SHP77 (cell line): ENCODE measurements around the gene ELAVL1.
A peak's percentile ranks its signal among the peaks of the same experiment; 100 is the strongest.

Experiments
- DNase-seq, 2 experiments: peaks; one replicate each; lab custom pipeline; 2025; lab: John Stamatoyannopoulos, UW

The ELAVL1 gene

DNA sequence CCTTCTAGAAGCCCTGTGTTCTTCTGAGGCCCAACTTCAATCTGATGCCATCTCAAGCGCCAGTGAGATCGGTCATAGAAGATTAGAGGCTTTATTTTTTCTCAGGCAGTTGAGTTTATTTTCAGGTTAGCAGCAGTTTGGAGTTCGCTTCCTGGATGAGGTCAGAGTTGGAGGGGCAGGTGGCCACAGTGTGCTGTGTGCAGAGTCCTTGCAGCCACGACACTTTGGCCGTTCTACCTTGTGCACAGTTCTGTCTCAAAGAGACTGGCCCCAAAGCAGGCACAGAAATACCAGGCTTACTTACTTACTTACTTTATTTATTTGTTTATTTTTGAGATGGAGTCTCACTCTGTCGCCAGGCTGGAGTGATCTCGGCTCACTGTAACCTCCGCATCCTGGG lies 15.9 kb upstream of the ELAVL1 start:
- no peak for DNase-seq

DNA sequence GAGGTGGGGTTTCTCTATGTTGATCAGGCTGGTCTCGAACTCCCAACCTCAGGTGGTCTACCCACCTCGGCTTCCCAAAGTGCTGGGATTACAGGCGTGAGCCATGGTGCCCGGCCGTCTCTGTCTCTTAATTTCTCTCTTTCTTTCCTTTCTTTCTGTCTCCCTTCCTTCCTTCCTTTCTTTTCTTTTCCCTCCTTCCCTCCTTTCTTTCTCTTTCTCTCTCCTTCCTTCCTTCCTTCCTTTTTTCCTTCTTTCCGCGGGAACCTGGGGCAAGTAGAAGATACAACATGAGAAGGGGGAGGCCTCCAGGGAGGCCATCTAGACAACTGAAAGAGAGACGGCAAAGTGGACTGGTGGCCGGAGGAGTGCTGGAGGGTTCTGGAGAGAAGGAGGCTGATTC lies 15.2 kb upstream of the ELAVL1 start:
- DNase-seq: no peak

DNA sequence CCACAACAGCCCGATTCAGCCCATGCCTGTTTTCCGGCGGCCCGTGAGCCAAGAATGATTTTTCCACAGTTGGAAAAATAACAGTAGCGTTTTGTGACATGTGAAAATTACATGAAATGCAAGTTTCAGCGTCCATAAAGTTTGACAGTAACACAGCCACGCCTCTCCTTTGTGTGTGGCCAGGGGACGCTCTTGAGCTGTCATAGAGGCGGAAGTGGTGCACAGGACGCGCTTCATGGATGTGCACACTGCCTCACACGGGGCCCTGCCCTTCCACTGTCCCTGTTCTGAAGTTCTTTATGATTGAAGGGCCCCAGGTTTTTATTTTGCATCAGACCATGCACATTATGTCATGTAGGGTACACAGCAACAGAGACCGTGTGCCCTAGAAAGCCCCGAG lies 12.4 kb upstream of the ELAVL1 start:
- DNase-seq: peak; percentile 37 to 54

DNA sequence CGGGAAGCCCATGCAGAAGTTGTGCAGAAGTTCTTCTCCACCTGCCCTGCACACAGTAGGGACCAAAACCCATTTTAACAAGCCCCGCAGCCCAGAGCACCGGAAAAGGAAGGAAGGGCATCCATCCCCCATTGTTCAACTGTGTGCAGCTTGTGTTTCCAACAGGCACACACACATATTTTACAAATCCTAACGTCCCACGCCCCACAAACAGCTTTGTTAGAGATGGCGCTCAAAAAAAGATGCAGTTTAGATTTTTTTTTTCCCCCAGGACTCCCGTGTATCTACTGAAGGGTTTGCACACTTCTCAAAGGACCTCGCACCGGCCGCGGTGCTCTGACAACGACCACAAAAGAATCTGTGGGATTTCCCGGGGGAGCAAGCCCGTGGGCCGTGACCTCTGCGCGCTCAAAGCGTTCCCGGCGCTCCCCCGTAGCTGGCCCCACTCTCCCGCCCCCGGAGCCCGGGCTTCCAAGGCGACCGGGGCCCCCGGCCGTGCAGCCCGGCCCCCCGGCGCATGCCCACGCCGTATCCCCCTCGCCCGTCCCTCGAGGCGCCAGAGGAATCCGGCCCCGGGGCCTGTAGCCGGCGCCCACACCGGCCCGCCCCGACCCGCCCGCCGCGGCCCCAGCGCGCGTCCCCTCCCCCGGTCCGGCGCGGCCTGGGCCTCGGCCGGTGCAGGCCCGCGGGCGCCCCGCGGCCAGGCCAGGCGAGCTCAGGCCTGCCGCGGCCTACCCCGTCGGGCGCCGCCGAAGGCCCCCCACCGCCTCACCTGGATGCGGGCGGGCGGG lies 523 bp downstream of the ELAVL1 start:
- no peak for DNase-seq

DNA sequence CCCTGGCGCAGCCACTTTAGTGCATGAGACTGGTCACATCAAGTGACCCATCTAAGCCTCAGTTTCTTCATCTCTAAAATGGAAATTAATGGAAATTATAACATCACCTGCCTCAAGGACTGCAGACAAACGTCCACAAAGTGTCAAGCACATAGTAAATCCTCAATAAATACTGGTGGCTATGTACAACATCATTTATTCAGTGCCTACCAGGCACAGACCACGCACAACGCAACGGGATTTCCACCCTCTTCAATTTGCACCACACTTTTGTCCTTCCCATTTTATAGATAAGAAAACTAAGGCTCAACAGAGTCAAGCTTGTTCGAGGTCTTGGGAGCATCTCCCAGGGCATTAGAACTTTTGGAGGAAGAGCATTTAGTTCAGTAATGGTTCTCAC lies 1.4 kb downstream of the ELAVL1 start:
- DNase-seq: no peak

DNA sequence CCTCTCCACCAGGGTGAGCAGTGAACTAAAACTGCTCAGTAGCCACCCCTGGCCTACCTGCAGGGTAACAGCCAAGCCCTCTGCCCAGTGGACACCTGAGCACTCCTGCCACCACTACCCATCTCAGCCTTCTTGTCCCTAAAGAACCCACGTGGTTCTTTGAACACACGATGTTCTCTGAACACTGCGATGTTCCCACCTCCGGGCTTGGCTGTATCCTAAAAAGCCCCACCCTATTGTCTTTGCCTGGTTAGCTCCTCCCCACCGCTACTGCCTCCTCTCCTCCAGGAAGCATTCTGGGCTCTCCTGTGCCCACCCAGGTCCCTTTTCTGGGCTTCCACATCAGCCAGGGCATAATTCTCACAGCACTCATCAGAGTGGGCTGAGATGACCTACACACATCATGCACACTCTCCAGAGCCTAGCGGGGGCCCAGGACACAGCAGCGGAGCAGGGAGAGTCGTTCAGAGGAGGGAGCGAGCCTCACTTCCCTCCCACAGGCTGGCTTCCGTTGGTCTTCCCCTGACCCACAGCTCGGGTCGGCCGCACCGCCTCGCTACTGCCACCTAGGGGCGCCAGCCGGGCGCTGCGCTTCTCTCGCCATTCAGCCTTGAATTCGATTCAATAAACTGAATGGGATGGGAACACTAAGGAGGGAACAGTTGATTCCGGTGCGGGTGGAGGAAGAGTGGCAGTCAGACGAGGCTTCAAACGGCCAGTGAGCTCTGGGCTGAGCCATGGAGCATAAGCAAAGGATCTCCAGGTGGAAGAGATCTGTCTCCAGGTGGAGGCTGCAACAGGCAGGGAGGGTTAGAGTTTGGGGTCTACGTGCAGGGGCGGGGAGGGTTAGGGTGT lies 3.2 kb downstream of the ELAVL1 start:
- peak; percentile 48 to 74 for DNase-seq

DNA sequence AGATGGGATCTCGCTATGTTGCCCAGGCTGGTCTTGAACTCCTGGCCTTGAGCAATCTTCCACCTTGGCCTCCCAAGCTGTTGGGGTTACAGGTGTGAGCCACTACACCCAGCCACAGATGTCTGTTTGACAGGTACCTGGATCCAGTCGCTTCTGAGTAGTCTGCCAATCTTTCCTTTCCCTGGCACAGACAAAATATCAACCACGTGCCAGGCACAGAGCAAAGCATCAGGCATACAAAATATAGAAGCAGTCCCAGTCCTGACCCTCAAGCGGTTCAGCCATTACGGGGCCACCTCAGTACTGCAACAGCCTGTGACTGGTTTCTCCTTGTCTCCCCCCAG lies 3.8 kb downstream of the ELAVL1 start:
- no peak for DNase-seq

DNA sequence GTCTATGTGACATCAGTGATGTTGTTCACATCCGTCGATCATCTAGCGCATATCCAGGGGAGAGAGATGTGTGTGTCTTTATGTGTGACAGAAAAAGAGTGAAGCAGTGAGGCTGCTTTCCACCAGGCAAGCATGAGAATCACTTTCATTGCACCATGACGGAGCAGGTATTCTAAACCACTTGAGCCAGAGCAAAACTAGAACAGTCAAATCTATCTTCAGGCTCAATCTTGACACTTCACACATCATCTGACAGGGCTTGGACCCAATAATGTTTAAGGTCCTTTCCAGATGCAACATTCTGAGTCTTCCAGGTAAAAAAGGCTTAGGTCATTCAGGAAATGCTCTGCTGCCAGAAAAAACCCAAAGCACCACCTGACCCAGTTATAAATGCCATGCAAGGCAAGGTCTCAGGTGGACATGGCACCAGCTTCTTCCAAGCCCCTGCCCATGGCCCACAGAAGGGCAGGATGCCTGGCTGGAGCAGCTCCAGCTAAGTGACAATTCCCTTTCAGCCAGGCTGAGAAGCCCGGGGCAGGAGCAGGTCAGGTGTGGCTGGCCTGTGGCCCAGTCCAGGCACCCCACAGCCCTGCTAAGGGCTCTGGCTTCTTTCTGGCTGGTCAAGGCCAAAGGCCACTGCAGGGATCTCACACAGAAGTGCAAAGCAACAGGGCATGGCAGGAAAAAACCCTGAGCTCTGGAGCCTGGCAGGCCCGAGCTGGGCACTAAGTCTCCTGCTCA lies 5.0 kb downstream of the ELAVL1 start:
- DNase-seq: no peak

DNA sequence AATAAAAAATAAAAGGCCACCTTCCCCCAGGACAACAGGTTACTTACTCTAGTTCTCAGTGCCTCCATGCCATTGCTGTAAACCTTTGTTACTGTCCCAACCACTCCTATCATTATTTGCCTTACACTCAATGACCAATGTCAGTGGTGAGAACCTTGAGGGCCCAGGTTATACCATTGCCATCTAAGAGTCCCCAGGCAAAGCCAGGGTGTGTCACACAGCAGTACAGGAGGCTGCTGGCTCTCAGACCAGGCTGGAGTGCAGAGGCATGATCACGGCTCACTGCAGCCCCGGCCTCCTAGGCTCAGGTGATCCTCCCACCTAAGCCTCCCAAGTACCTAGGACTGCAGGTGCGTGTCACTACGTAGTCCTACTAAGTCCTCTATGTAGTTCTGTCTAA lies 6.1 kb downstream of the ELAVL1 start:
- DNase-seq: no peak

DNA sequence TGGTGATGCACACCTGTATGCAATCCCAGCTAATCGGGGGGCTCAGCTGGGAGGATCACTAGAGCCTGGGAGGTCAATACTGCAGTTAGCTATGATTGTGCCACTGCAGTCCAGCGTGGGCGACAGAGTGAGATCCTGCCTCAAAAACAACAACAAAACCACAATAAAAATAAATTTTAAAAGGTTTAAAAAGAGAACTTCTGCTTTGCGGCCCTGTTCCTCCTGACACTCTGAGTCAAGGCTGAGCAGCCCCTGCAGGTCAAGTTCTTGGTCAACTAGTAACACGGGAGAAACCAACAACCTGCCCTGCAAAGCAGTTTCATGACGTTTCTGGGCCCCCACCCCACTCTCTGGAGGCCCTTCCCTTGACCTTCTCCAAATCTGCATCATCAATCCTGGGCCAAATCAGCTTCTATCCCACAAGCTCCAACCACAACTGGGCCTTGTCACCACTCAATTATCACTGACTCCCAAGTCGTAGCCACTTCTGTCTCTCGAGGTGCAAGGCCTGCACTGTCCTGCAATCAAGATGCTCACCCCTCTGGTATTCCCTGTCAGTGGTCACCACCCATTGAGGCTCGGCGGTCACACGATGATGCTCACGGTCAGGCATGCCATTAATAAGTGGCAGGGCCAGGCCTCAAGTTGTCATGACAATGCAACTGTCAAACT lies 7.5 kb downstream of the ELAVL1 start:
- DNase-seq: no peak

DNA sequence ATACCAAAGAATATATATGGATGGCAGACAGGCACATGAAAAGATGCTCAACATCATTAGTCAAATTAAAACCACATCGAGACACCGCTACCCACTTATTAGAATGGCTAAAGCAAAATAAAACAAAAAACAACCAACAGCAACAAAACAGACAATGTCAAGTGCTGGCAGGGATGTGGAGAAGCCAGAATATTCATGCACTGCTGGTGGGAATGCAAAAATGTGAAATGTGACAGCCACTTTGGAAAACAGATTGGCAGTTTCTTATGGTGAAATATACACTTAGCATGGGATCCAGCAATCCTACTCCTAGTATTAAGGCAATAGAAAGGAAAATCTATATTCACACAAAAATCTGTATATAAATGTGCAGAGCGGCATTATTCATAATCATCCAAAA lies 8.6 kb downstream of the ELAVL1 start:
- no peak for DNase-seq

DNA sequence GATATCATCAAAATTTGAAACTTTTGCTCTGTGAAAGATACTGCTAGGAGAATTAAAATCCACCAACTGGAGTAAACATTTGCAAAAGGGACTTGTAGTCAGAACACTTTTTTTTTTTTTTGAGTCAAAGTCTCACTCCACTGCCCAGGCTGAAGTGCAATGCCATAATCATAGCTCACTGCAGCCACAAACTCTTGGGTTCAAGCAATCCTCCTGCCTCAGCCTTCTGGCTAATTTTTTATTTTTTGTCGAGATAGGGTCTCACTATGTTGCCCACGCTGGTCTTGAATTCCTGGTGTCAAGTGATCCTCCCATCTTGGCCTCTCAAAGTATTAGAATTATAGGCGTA lies 9.7 kb downstream of the ELAVL1 start:
- no peak for DNase-seq

DNA sequence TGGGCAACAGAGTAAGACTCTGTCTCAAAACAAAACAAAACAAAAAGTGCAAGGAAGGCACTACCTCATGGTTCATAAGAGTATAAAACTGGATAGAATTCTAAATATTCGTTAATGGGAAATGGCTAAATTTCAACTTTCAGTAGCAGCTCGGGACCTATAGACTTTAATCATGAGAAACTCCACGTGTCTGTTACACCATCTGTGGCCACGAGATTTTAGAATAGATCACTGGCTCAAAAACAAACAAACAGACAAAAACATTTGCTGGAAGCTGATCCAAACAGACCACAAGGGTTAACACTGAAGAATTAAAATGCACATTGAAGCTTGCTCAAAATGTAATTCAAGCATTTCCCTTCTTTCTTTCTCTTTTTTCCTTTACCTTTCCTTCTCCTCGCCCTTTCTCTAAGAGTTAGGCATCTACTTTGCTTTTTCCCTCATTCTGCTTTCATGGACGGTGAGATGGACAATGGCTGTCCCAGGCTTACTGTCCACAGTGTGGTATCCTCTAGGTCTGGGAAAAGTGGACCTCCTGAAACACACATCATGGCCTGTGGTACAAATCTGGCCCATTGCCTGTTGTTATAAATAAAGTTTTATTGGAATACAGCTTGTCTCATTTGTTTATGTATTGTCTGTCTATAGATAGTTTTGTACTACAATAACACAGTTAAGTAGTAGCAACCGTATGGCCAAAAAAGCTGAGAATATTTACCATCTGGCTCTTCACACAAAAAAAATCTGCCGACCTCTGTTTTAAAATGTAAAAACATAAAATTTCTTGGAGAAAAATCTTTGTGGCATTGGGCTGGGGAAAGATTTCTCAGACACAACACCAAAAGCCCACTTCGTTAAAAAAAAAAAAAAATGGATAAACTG lies 10.3 kb downstream of the ELAVL1 start:
- no peak for DNase-seq

DNA sequence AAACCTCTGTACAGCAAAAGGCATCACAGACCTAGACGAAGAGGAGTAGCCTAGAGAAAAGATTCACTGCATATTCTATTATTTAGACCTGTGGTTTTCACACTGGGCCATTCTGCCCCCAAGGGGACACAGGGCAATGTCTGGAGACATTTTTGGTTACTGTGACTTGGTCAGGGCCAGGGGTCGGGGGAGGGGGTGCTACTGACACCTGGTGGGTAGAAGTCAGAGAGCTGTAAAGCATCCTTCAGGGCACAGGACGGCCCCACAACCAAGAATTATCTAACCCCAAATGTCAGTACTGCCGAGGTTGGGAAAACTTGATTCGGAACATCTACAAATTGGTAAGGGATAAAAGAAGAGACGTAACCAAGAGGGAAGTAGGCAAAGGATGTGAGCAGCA lies 11.3 kb downstream of the ELAVL1 start:
- no peak for DNase-seq

DNA sequence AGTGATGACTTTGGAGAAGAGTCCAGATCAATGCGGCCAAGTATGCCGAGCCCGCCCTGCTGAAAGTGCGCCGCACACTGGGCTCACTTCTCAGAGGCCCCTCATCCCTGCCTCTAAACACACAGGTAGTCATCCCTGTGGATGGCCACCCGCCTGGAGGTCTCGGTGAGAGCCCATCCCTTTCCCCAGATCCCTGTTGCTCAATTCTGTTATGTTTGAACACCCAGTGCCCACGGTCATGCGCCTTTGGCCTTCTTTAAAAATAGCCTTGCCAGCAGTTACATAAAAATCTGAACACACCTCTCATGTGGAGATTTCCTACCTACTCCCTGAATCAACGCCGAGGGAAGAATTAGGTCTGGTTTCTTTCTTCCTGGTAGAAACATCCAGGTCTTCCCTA lies 11.9 kb downstream of the ELAVL1 start:
- DNase-seq: no peak

DNA sequence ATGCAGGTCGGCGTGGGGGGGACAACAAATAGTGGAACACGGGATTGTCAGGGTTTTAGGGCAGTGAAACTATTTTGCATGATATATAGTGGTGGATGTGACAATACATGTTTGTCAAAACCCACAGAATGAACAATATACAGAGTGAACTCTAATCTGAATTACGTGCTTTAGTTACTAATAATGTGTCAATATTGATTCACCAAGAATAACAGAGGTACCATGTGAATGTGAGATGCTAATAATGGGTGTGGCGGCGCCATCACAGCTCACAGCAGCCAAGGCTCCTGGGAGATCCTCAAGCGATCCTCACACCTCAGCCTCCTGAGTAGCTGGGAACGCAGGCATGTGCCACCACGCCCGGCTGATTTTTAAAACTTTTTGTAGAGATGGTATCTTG lies 12.9 kb downstream of the ELAVL1 start:
- DNase-seq: no peak

DNA sequence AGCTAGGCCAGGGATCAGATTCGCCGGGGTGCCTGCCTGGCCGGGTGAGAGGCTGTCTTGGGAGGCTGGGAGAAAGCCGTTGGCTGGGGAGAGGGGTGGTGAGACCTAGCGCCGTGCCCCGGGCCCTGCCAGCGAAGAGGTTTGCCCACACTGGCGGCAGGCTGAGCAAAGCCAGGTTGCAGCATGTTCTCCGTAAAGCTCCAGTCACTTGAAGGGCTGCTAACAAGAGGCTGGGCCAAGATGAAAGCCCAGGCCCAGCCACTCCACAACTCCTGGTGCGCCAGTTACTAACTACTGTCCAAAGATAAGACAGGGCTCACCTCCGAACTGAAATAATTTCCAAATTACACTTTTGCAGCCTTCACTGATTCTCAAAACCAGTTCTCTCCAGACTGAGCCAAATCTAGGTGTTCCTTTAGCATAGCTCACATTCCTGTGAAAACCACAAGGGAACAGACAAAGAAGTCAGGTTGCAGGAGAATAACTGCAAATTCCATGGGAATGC lies 16.3 kb downstream of the ELAVL1 start:
- DNase-seq: no peak

DNA sequence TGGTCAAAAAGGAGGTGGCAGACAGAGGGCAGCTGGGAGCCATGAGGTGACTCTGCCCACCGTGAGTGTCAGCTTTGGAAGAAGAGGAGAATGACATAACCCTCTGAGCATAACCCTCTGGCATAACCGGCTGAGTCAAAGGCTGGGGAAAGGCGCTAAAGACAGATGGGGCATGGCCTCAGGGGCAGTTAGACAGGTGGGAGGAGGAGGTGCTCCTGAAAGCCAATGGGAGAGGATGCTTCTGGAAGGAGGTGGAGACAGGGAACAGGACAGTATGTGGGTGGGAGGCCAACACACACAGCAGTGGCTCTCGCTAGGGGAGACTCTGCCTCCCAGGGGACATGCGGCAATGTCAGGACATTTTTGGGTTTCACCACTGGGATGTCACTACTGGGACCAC lies 17.1 kb downstream of the ELAVL1 start:
- DNase-seq: no peak

DNA sequence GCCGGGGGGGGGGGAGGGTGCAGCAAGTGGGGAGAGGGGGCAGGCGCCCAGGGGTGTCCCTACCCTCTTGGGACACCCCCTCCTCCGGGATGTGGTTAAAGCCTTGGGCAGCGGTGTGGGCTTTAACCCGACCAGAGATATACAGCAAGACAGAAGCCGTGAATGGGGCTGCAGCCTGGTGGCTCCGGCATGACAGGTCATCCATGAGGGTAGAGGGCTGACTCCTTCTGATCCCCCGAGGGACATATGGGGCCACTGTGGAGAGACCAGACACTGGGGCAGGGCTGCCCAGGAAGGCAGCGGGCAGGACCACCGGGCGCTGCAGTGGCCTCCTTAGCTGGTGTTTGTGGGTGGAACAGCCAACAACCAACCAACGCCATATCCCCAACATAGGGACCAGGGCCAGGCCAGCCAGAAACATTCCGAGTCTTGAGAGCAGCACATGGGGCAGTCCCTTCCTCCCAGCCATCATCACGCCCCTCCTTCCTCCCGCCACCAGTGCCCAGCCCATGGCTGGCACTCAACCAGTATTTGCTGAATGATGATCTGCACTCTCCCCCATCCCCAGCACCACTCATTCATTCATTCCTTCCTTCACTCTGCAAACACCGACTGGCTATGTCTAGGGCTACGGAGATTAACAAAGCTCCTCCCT lies 18.2 kb downstream of the ELAVL1 start:
- DNase-seq: no peak

DNA sequence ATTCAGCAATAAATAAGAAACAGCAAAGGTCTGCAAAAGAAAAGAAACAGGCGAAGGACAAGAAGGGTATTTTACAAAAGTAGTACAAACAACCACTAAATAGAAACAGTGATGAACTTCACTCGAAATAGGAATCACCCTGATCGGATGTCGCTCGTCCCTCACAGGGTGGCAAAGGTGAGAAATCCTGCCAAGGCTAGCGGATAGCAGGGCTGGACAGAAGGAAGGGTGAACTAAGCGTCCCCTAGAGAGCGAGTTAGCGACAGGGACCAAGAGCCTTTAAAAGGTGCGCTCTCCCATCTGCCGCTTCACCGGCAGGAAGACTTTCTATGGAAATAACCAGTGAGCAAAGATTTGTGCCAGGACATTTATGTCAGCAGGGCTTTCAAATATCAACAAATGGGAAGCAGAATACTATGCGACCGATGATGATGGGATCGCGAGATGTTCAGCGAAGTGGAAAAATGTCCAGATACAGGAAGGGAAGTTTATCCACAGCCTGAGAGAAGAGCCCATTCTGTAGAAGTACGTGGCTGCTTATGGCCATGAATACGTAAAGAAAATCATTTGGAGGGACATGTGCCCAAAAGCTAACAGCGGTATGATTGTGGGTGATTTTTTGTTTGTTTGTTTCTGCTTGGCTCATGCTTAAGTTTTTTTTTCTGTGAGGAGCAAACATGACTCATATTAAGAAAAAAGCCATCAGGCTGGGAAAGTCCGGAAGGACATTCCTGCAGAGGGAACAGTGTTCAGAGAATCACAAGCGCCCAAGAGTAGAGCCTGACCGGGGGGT lies 18.9 kb downstream of the ELAVL1 start:
- no peak for DNase-seq
